ENCODE results near the gene PACS1. TPM values are rescaled to one million over a fixed set of nuclear protein-coding genes. Genes with fewer than 3 reads are reported as not detected.

Gene PACS1
- total RNA-seq, 1 donor from 2014 or later, result 49.9 TPM

DNA sequence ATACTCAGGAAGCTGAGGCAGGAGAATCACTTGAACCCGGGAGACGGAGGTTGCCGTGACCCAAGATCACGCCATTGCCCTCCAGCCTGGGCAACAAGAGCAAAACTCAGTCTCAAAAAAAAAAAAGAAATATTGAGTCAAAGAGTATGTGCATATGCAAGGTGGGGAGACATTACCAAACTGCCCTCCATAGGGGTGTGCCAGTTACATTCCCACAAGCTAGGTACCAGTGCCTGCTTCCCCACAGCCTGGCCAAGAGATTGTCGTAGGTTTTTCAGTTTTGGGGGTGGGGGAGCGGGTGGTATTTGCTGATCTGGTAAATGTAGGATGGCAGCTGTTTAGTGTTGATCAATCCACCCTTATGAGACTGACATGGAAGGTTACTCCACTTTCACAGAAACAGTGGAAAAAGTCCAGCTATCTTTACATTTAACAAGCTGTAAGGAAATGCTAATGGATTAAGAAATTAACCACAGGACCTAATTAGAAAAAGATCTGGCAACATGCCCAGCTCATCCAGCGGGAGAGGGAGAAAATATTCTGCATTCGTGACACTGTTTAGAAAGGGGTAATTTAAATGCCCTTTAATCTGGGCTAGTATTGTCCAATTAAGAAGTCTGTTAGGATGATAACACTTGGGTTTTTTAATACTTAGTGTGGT is 89.4 kb downstream of the PACS1 start:
- TF ChIP-seq, protein P1, sequence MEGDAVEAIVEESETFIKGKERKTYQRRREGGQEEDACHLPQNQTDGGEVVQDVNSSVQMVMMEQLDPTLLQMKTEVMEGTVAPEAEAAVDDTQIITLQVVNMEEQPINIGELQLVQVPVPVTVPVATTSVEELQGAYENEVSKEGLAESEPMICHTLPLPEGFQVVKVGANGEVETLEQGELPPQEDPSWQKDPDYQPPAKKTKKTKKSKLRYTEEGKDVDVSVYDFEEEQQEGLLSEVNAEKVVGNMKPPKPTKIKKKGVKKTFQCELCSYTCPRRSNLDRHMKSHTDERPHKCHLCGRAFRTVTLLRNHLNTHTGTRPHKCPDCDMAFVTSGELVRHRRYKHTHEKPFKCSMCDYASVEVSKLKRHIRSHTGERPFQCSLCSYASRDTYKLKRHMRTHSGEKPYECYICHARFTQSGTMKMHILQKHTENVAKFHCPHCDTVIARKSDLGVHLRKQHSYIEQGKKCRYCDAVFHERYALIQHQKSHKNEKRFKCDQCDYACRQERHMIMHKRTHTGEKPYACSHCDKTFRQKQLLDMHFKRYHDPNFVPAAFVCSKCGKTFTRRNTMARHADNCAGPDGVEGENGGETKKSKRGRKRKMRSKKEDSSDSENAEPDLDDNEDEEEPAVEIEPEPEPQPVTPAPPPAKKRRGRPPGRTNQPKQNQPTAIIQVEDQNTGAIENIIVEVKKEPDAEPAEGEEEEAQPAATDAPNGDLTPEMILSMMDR (conservative IDR thresholded peaks at IDR 0.05), result no peak
- DNase-seq (ENCODE audit: extremely low spot score, unreplicated experiment), result no peak
- H3K4me3 Mint-ChIP-seq, result no peak overlapping the region
- H3K4me1 Mint-ChIP-seq (ENCODE audit: unreplicated experiment), result peaks cover 12% of the 10 kb centered on the region
- no peaks in the 10 kb centered on the region for H3K9me3 Mint-ChIP-seq
- no peaks in the 10 kb centered on the region for H3K27me3 Mint-ChIP-seq
- H3K36me3 Mint-ChIP-seq, result no peaks in the 10 kb centered on the region
- no peak overlapping the region for H3K27ac Mint-ChIP-seq

DNA sequence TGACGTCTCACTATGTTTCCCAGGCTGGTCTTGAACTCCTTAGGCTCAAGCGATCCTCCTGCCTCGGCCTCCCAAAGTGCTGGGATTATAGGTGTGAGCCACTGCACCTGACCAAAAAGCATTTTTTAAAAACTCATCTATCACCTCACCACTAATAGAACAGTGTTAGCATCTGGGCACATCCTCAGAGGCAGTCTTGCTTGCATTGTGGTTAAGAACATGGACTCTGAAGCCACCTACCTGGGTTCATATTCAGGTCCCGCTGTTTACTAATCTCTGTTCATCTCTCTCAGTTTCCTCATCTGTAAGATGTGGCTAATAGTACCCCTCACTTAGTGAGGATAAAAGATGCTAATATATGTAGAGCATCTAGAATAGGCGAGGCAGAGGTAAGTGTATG is 90.6 kb downstream of the PACS1 start:
- H3K27me3 Mint-ChIP-seq, result no peaks in the 10 kb centered on the region
- peak overlapping the region; percentile 79 for H3K27ac Mint-ChIP-seq
- no peak overlapping the region for H3K4me3 Mint-ChIP-seq
- no peak for DNase-seq (ENCODE audit: extremely low spot score, unreplicated experiment)
- TF ChIP-seq, protein P1 (conservative IDR thresholded peaks at IDR 0.05), result no peak
- no peaks in the 10 kb centered on the region for H3K36me3 Mint-ChIP-seq
- H3K4me1 Mint-ChIP-seq (ENCODE audit: unreplicated experiment), result peaks cover 12% of the 10 kb centered on the region
- H3K9me3 Mint-ChIP-seq, result no peaks in the 10 kb centered on the region

DNA sequence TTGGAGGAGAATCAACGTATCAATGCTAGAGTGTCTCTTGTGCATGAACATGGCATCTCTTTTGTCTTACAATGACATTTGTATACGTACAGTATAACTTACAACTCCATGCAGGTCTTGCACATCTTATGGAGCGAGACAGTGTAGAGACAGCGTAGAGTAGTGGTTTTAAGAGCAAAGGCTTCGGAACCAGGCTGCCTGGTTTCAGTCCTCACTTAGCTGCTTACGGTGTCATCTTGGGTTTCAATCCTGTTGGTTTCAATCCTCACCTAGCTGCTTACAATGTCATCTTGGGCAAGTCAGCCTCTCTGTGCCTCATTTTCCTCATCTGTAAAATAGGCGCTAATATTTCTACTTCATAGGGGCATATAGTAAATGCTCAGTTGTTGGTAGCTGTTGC is 98.2 kb downstream of the PACS1 start:
- H3K4me1 Mint-ChIP-seq (ENCODE audit: unreplicated experiment), result no peaks in the 10 kb centered on the region
- H3K27me3 Mint-ChIP-seq, result no peaks in the 10 kb centered on the region
- DNase-seq (ENCODE audit: extremely low spot score, unreplicated experiment), result no peak
- no peaks in the 10 kb centered on the region for H3K36me3 Mint-ChIP-seq
- no peak overlapping the region for H3K4me3 Mint-ChIP-seq
- H3K9me3 Mint-ChIP-seq, result no peaks in the 10 kb centered on the region
- TF ChIP-seq, protein P1 (conservative IDR thresholded peaks at IDR 0.05), result no peak
- H3K27ac Mint-ChIP-seq, result no peak overlapping the region

DNA sequence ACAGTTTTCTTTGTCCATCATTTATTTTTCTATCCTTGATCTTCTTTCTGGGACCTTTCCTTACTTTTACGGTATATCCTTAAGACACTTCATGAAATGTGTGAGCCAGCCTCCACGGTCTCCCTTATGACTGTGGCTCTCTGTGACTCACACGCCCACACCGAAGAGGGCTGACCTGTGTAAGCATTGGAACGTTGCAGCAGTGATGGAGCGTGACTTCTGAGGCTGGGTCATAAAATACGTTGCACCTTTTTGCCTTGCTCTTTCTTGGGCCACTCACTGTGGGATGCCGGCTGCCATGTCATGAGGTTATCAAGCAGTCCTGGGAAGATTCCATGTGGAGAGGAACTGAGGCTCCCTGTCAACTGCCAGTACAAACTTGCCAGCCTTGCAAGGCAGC is 102.1 kb downstream of the PACS1 start:
- H3K27ac Mint-ChIP-seq, result no peak overlapping the region
- TF ChIP-seq, protein P1 (conservative IDR thresholded peaks at IDR 0.05), result no peak

DNA sequence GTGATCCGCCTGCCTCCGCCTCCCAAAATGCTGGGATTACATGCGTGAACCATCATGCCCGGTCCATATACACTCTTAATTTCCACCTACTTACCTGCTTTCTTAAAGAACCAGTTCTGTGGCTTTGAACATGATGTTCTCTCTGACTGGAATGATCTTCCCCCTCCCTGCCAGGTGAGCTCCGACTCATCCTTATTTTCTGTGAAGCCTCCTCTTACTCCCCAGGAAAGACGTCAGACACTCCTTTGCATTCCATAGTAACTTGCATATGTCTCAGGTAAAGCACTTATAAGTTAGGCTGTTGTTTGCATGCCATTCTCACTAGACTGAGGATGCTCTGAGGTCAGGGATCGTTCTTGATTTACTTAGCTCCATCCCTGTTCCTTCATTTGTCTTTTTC is 106.6 kb downstream of the PACS1 start:
- TF ChIP-seq, protein P1 (conservative IDR thresholded peaks at IDR 0.05), result no peak
- no peak for DNase-seq (ENCODE audit: extremely low spot score, unreplicated experiment)
- Mint-ChIP-seq H3K9me3 (peaks cover 2% of the 10 kb centered on the region), H3K4me1 (ENCODE audit: unreplicated experiment) (peaks cover 8% of the 10 kb centered on the region), H3K4me3 (no peak overlapping the region), H3K36me3 (no peaks in the 10 kb centered on the region), H3K27ac (peak overlapping the region; percentile 84), H3K27me3 (no peaks in the 10 kb centered on the region)

More for the DNA sequence above, 102.1 kb downstream of the PACS1 start:
- Mint-ChIP-seq H3K9me3 (no peaks in the 10 kb centered on the region), H3K4me3 (no peak overlapping the region), H3K27me3 (no peaks in the 10 kb centered on the region), H3K4me1 (ENCODE audit: unreplicated experiment) (peaks cover 5% of the 10 kb centered on the region), H3K36me3 (no peaks in the 10 kb centered on the region)
- no peak for DNase-seq (ENCODE audit: extremely low spot score, unreplicated experiment)
